Inflammatory macrophage treated with lipopolysaccharide for 4 hours (primary cell): ENCODE measurements around the gene FAM50B.

ENCODE experiments used
- DNase-seq: peaks from one replicate; pipeline ENCODE4 v3.0.0-alpha.2; 2020

The FAM50B gene, protein sequence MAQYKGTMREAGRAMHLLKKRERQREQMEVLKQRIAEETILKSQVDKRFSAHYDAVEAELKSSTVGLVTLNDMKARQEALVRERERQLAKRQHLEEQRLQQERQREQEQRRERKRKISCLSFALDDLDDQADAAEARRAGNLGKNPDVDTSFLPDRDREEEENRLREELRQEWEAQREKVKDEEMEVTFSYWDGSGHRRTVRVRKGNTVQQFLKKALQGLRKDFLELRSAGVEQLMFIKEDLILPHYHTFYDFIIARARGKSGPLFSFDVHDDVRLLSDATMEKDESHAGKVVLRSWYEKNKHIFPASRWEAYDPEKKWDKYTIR

DNA sequence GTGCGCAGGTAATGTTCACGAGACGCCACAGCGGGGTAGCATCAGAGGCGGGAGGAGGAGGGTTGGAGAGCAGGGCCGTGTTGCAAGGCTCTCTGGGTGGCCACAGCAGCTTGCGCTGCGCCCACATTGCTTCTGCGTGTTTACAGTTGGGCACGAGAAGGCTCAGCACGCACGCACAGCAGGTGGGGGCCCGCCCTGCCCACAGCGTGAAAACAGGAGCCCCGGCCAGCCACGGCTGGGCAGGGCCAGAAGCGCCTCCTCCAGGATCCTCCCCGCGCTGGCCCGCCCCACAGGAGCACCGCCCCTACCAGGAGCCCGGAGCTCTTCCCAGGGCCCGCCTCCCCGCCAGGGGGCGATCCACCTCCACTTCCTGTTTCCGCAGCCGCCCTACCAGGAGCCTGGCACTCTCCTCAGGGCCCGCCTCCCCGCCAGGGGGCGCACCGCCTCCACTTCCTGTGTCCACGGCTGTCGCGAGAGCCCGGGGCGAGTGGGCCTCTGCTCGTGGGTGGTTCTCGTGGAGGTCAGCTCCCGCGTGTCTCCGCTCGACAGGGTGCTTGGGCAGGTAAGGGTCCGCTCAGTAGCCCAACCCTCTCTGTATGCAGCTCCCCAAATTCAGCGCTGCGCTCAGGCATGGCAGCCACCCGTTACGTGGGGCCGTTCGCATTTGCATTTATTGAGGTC lies at the start of gene FAM50B:
Gene FAM50B, plus strand, starts transcription at position 449 of the 681 bp plus-strand sequence. CDS start 439 bp downstream, outside the sequence.
- DNase-seq: peak; percentile 87

DNA sequence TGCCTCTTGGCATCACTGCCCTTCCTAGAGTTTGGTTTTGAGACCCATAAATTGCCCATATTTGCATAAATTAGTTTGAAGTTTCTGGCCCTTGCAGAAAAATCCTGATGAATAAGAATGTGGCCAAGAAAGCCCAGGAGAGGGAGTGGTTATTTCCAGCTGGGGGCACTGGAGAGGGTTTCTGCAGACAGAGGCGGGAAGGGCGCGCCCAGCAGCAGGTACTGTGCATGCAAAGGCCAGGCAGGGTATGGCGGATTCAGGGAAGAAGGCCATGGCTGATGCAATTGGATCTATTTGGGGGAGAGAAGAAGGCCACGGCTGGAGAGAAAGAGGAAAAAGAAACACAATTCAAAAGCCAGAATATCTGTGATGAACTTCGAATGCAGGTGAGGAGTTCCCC lies 49.5 kb upstream of the FAM50B start:
- DNase-seq: no peak

DNA sequence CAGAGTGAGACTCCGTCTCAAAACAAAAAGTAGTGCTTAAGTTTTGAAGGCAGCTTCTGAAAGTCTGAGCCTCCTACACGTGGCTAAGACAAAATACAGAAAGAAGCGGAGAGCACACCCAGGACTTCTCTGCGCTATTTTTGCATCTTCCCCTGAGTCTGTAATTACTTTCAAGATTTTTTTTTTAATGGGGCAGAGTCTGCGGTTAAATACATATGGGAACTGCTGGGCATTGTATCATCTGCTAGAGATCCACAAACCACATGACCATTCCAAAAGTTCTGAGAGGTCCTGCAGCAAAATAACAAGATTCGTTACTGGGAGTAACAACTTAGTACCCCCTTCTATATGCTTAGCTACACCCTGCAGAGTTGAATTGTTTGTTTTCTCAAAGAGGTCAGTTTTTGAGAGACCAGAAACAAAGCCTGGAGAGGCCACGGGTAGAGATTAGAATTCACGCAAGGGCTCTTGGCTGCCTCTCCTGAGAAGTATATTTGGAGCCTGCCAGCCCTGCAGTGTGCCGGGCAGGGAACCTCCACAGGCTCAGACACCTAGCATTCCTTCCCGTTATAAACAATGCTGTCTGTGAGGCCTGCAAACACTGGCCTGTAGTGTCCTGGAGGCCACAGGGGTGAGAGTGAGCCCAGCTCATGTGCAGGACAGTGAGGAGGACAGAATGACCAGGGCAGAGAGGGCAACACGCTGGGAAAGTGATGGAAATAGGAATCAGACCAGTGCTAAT lies 48.2 kb upstream of the FAM50B start:
- DNase-seq: no peak

DNA sequence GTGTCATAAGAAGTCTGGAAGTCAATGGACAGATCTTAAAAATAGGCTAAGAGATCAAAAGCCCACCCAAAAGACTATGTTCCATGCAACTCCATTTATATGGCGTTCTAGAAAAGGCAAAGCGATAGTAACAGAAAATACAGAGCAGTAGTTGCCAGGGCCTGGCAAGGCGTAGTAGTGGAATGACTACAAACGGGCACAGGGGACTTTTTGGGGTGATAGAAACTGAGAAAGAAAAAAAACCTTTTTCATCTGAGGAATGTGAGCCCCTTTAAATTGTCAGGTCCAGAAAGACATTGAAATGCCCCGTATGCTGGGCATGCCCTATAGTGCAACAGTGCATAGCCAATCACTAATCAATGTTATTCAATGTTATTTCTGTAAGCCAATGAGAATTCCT lies 47.2 kb upstream of the FAM50B start:
- no peak for DNase-seq

DNA sequence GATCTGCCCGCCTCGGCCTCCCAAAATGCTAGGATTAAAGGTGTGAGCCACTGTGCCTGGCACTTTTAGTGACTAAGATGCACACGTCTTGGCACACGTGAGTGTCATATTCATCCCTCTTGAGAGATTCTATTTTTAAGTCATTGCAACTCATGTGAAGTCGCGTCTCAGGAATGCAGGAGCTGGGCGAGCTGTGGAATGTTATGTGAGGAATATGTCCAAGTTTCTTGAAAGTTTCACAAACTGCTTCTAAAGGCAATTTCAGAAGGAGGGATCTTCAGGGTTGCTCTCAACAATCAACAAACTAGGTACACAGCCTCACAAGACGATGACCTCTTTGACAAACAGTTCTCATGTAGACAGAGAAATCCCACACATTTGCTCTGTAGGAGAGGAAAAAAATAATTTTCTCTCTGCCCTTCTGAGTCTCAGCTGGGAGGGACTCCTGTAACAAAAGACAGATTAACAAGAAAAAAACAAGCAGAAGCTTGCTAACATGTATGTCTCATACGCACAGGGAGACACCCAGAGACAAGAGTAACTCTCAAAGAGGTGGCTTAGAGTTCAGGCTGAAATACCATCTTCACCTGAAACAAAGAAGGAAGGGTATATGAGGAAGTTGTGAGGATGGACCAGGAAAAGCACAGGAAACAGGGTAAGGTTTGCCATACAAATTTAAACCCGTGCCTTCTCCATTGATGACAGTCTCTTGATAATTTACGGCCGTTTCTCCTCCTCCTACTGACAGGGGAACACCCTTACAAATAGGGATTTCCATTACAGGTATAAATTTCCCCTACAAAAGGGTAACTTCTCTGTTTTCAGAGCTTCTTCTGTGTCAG lies 45.3 kb upstream of the FAM50B start:
- no peak for DNase-seq

DNA sequence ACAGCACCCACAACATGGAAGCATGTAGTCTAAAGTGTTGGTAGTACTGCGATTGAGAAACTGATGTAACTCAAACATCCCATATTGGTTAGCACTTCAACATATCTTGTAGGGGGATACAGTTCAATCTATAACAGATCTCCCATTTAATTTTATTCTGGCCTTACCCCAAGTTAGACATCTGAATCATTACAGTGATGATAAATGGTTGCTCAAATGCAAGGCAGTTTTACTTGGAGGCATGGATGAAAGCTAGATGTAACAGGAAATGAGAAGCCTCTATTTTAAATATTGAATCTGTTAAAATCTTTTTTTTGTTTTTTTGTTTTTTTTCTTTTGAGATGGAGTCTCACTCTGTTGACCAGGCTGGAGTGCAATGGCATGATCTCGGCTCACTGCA lies 44.2 kb upstream of the FAM50B start:
- no peak for DNase-seq

DNA sequence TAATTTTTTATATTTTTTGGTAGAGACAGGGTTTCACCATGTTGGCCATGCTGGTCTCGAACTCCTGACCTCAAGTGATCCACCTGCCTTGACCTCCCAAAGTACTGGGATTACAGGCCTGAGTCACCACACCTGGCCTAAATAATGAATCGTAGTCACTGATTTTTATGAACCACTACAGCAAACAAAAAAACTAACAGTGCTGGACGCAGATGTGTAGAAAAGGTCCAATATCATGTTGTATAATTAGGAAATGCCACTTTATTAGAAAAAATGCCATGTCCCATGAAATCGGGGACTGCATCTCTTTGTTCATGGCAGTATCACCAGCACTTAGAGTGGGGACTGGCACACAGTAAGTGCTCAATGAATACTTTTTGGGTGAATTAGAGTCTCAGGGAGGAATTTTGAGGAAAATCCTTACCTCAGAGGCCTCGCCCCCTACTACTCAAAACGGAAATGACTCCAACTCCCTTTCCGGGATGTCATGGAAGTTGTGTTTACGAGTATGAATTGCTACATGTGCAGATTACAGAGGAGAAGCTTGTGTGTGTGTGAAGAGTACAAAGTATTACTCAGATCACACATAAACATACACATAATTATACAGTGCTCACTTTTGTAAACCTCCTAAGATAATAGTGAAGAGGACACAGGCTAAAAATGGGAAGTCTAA lies 43.6 kb upstream of the FAM50B start:
- no peak for DNase-seq

DNA sequence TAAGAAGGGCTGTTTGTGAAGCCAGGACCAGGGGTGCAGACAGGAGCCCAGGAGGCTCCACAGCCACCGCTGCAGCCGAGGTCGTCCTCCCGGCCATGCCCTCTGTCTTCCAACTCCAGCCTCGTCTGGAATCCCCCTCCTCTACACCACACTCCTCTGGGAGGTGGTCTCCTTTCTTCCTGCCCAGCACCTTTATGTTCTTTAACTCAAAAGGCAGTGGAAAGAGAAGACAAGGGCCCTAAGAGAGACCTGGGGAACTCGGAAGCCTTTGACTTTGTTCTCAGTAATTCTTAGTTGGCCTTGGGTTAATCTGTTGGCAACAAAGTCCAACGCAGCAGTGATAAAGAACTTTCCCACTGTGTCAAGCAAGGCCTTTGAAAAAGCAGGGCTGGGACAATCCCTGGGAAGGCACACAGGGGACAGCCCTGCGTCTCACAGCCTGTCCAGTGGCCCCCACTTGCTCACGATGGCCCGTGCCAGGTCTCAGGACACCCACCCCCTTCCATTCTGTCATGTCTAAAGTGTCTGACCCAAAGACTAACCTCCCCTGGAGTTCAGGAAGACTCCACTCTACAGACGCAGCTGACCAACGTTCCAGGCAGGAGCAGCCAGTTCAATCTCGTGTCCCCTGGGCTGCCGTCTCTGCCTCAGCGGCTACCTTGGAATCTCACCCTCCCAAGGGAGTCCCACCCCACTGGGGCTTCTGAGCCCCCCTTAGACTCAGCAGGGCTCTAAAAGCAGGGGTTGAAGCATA lies 42.8 kb upstream of the FAM50B start:
- no peak for DNase-seq

DNA sequence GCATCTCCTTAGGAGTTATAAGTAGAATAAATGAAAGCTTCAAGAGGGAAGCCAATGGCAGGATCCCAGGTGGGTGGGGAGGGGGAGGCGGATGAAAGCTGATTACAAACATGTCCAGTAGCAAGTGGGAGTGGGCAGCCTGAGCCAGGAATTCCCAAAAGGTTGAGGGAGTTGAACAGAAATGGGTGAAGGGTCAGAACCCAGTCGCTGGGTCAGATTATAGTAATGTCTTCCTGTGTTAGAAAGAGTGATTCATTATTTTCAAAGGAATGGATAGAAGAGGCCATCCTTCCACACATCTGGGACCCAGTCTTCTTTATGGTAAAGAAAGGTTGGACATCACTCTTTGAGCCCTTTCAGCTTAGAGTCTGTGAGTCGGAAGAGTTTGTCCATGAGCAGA lies 41.0 kb upstream of the FAM50B start:
- no peak for DNase-seq

DNA sequence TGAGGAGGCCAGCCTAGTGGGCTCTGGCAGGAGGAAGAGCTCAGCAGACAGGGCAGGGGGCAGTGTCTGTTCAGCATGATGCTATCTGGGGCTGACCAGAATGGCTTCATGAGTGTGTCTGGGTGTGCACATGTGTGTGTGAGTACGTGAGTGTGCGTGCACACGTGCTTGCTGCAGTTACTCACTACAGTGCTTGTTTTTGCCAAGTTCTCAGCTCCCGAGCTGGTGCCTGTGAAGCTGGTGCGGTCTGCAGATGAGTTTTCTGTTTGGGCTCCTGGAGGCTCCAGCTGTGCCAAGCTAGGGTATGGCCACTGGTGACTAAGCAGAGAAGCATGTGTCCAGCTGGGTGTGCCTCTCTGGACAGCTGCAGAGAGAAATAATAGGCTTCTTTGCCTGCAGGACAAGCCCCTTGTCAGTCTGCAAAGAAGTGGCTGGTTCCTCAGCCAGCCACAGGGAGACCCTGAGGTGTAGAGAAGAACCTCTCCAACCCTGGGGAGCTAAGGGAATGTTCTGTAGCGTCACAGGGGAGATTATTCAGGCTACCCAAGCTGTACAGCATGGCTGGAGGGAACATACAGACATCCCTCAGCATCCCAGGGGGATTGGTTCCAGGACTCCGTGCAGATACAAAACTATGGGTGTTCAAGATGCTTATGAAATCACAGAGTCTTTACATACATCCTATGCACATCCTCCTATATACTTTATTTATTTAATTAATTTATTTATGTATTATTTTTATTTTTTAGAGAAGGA lies 40.2 kb upstream of the FAM50B start:
- no peak for DNase-seq

DNA sequence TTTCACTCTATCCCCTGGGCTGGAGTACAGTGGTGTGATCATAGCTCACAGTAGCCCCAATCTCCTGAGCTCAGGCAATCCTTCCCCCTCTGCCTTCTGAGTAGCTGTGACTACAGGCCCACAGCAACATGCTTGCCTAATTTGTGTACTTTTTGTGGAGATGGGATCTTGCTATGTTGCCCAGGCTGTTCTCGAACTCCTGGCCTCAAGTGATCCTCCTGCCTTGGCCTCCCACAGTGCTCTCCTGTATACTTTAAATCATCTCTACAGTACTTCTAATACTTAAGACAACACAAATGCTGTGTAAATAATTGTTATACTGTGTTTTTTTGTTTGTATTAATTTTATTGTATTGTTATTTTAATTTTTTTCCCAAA lies 39.7 kb upstream of the FAM50B start:
- no peak for DNase-seq

DNA sequence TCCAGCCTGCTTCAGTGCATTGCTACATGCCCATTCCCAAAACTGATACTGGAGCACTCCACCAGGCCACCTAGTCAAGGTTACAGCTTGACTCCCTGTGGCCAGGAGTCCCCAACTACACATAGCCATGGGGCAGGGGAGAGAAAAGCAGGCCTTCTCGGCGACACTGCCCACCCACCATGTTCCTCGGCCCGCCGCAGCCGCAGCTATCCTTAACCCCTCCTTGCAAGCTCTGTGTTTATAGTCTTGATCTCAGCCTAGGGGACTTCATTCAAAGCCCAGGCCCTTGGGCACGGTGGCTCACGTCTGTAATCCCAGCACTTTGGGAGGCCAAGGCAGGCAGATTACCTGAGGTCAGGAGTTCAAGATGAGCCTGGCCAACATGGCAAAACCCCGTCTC lies 39.2 kb upstream of the FAM50B start:
- no peak for DNase-seq

DNA sequence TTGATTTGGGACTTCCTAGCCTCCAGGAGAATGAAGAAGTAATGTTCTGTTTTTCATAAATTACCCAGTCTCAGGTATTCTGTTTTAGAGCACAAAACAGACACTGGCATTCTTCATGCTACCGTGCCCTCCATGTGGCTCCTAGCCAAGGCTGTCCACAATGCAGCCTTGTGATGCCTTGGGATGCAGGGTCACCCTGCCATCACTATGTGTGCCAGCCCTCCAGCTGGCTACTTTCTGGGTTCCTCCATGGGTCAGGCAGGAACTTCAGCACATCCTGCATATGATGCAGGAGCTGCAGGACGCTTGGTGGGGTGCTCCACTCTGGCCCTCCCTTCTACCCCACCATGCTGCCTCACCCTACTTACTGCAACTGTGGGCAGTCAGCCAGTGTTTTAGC lies 38.0 kb upstream of the FAM50B start:
- no peak for DNase-seq

DNA sequence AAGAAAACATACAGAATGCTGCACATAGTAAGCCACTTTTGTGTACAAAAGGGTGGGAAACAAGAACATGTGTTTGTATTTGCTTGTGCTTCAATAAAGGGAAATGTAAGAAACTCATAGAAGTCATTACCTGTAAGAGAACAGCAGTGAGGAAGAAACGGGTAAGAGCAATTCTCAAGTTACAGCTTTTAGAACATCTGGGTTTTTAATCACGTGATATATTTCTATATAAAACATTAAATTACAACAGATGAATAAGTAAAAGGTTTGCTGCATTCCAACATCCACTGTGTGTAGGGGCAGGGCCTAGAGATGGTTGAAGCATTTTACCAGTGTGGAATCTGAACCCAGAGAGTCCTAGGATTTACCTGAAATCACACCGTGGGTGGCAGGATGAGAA lies 36.6 kb upstream of the FAM50B start:
- DNase-seq: no peak

DNA sequence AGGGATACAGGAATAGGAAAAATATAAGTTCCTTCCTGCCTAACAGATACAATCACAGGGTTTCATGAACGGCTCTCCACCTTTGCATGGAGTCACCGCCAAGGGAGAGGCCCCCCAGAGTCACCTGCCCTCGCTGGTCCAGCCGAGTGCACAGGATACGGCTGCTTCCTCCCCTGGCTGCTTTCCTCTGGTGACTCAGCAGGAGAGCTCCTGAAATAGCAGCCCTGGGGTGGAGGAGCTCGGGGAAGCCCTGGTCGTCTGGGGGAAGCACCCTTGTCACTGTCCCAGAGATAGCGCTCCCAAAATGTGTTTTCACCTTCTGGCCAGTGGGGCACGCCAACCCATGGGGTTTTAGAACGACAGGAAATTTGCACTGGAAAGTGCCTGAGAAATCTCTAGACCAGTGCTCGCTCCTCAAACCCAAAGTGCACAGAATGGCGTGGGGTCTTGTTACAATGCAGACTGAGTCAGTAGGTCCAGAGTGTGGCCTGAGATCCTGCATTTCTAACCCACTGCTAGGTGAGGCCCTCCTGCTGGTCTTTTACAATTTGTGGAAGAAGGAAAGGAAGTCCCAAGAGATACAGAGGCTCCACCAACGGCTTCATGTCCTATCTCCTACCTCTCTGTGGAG lies 35.9 kb upstream of the FAM50B start:
- DNase-seq: peak; percentile 56

DNA sequence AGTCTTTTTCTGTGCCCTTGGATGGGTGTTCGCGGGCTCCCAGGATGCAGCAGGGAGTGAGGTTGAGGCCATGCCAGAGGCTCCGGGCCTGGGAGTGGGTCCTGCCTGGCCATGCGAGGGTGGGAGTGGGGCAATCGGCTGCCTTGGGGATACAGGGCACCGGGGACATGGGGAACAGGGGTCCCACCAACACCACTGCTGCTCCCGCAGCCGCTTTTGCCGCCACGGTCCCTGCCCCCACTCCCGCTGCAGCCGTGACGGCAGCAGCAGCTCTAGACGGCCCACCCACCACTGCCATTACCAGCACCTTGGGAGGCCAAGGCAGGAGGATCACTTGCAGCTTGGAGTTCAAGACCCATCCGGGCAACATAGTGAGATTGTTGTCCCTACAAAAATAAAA lies 35.3 kb upstream of the FAM50B start:
- DNase-seq: no peak

DNA sequence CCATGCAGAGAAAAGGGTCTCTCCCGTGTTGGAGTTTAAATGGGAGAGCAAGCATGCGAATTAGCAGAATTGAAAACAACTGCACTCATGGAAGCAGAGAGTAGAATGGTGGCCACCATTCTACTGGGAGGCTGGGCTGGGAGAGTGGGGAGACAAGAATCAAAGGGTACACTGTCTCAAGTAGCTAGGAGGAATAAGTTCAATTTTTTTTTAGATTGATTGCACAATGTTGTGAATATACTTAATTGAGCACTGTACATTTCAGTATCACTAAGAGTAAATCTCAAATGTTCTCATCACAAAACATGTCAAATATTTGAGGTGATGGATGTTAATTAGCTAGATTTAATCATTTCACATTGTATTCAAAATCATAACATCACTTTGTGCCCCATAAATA lies 34.6 kb upstream of the FAM50B start:
- no peak for DNase-seq

DNA sequence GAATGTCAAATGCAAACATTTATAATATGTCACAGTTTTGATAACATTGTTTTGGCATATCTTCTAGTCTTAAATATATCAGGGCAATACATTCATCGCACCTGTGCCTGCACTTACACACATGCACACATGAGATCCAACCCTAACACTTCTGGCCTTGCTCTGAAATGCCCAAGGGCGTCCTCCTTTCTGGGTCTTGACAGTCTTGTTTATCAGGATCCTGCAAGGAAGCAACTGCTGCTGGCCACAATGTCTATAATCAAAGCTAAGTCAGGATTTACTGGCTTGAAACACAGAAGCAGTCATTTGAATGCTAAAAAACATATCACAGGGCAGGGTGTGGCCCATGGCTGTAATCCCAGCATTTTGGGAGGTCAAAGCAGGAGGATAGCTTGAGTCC lies 32.9 kb upstream of the FAM50B start:
- DNase-seq: no peak

DNA sequence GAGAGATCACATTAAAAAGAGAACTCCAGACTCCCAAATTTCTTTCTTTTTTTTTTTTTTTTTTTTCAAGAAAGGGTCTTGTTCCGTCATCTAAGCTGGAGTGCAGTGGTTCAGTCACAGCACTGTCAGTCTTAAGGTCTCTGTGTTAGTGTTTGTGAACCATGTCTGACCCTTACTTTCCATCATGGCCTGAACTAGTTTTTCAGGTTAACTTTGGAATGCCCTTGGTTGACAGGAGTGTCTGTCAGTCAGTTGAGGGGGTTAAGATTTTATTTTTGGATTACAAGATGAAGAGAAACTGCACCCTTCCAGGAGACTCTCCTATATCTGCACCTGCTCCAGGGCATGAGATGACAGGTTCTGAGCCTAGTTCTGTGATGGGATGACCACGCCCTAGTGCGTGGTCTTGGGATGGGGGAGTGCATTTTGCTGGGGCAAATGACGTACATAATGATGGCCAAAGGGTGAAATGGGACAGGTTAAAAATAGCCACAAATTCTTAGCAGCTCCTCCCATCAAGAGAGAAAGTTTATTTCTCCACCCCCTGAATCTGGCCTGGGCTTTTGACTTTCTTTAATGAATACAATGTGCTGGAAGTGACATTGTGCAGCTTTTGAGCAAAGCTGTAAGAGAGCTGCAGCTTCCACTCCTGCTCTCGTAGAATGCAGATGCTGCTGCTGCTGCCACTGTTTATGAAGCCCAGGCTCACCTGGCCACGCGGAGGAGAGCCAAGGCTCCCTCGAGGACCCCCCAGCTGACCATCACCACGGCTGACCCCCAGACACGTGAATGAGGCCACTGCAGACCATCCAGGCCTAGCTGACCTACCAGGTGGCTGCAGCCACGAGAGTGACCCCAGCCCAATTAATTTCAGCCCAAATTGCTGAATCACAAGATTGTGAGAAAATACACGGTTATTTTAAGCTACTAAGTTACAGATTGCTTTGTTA lies 29.7 kb upstream of the FAM50B start:
- DNase-seq: no peak
